Measurements from ENCODE around the gene RASGEF1C. TPM values are rescaled to one million over a fixed set of nuclear protein-coding genes. Genes with fewer than 3 reads are reported as not detected.

Gene RASGEF1C
- total and polyA plus RNA-seq, 10 of the 15 experiments (the other 5 are each of a cell fraction or from before 2014, with no cell fraction given) = not detected

GRCh38 chr5:180112181-180112861 lies 96.7 kb downstream of the RASGEF1C start:
- no peak overlapping the region for H3K4me3 ChIP-seq
- H4K20me1 ChIP-seq (ENCODE audit: control insufficient read depth, insufficient read depth) = no peaks in the 10 kb centered on the region
- DNase-seq (ENCODE audit: low read depth, low spot score) (no peak), ATAC-seq (no peak), FAIRE-seq (no peak)
- no peak overlapping the region for H3K27ac ChIP-seq (ENCODE audit: control insufficient read depth, insufficient read depth)
- RAD21 ChIA-PET (ENCODE audit: unreplicated experiment) = no interaction called here
- in situ Hi-C loops (cut with MboI) (no loop called here), intact Hi-C loops (cut with micrococcal nuclease; ENCODE audit: unreplicated experiment) (no loop called here)
- BruUV-seq (replicated peaks) = no TSS peak
- no peak overlapping the region for H3K4me2 ChIP-seq (ENCODE audit: control insufficient read depth, insufficient read depth)
- H3K79me2 ChIP-seq (ENCODE audit: control insufficient read depth, insufficient read depth, low read length) = no peaks in the 10 kb centered on the region
- H3K9me3 ChIP-seq (replicated peaks; ENCODE audit: control insufficient read depth, insufficient read depth, low read length) = no peaks in the 10 kb centered on the region; the same call in 2 of the 3 replicates
- no peaks in the 10 kb centered on the region for H3K4me1 ChIP-seq (ENCODE audit: control insufficient read depth, insufficient read depth, low read length)
- no peak overlapping the region for H2AFZ ChIP-seq (ENCODE audit: control insufficient read depth, low read depth, low read length)
- TF ChIP-seq SMARCA5 (IDR thresholded peaks at IDR 0.05) (no peak), REST (IDR thresholded peaks at IDR 0.05; ENCODE audit: low read depth, low read length) (no peak), TCF12 (IDR thresholded peaks at IDR 0.05; ENCODE audit: low read depth, low read length) (no peak), CBFB (IDR thresholded peaks at IDR 0.05; ENCODE audit: low read depth) (no peak), RB1 (IDR thresholded peaks at IDR 0.05; ENCODE audit: borderline replicate concordance) (no peak), MEF2B (IDR thresholded peaks at IDR 0.05; ENCODE audit: partially characterized antibody, poor library complexity, severe bottlenecking) (no peak), YBX1 (IDR thresholded peaks at IDR 0.05) (no peak)
- POLR2A ChIA-PET = no interaction called here
- H3K36me3 ChIP-seq (ENCODE audit: control insufficient read depth in 2 of 2, insufficient read depth in 2 of 2, low read length in 1 of 2) = no peaks in the 10 kb centered on the region
- WGBS (ENCODE audit: insufficient coverage, insufficient replicate concordance, low lambda C conversion rate, missing lambda C conversion rate) = 58% methylated on average over 14 of the region's 15 CpGs
- SMC1A ChIA-PET (ENCODE audit: uncharacterized antibody, unreplicated experiment) = no interaction called here
- CTCF ChIA-PET = no interaction called here
- H3K9ac ChIP-seq (ENCODE audit: control insufficient read depth, insufficient read depth, low read length) = no peak overlapping the region
- H3K27me3 ChIP-seq (replicated peaks in 1 of 2; ENCODE audit: control insufficient read depth in 2 of 2, insufficient read depth in 2 of 2, low read length in 1 of 2) = no peaks in the 10 kb centered on the region

All from GM12878 (cell line).